HEK293 (cell line): ENCODE measurements around the gene SCN4A.

ENCODE experiments used
- CTCF ChIA-PET: fragments of 350-600 bp; formaldehyde crosslinking; extraction: SDS; loops from one replicate; lab custom pipeline; 2021; ENCODE audit warnings: antibody characterized with exemption; lab: Yijun Ruan, JAX
- POLR2A ChIA-PET: fragments of 300-600 bp; formaldehyde crosslinking; extraction: SDS; loops from one replicate; lab custom pipeline; 2020; ENCODE audit warnings: antibody characterized with exemption, inconsistent platforms; lab: Yijun Ruan, JAX
- H3K27ac ChIP-seq: fragments of 200-500 bp; sonication (Bioruptor generic); 2 replicates; pipeline ENCODE4 v1.5.1; 2014; ENCODE audit warnings: low read depth, low read length, control low read depth, inconsistent platforms; ENCODE audit errors: extremely low read depth
- H3K36me3 ChIP-seq, 2 experiments: fragments of 200-500 bp in 1 of 2; sonication (Bioruptor generic) in 1 of 2; 1 replicate in 1 of 2; 2 replicates in 1 of 2; pipeline ENCODE4 v1.5.1; 2014 to 2017; ENCODE audit warnings: inconsistent platforms in 2 of 2, low read length in 2 of 2; ENCODE audit not compliant: control insufficient read depth in 2 of 2, insufficient read depth in 1 of 2
- H3K4me1 ChIP-seq: fragments of 200-500 bp; sonication (Bioruptor generic); 2 replicates; pipeline ENCODE4 v1.5.1; 2014; ENCODE audit warnings: mild to moderate bottlenecking, low read length, inconsistent platforms; ENCODE audit not compliant: control insufficient read depth, insufficient read depth
- H3K4me3 ChIP-seq: 2 replicates; pipeline ENCODE4 v1.5.1; 2011; ENCODE audit warnings: low read depth, mild to moderate bottlenecking, control low read depth, low read length, moderate library complexity
- H3K9me3 ChIP-seq: fragments of 200-500 bp; sonication (Bioruptor generic); 2 replicates; pipeline ENCODE4 v1.5.1; 2014; ENCODE audit warnings: low read depth, low read length, inconsistent platforms; ENCODE audit not compliant: control insufficient read depth, insufficient read depth
- GLI2 ChIP-seq: fragments of 450-650 bp; formaldehyde crosslinking; IDR thresholded peaks from 2 replicates; pipeline ENCODE4; 2017; ENCODE audit warnings: missing biosample characterization, missing genetic modification characterization, low read depth, borderline replicate concordance
- MZF1 ChIP-seq: fragments of 450-650 bp; formaldehyde crosslinking; IDR thresholded peaks from 2 replicates; pipeline ENCODE4 v1.5.1; 2017; ENCODE audit warnings: missing biosample characterization, missing genetic modification characterization, borderline replicate concordance
- OSR2 ChIP-seq: fragments of 450-650 bp; formaldehyde crosslinking; IDR thresholded peaks from 2 replicates; pipeline ENCODE4 v1.5.1; 2016; ENCODE audit warnings: missing biosample characterization, missing genetic modification characterization
- SP2 ChIP-seq: fragments of 450-650 bp; formaldehyde crosslinking; IDR thresholded peaks from 2 replicates; pipeline ENCODE4 v1.5.1; 2016; ENCODE audit warnings: missing biosample characterization, missing genetic modification characterization
- TSHZ1 ChIP-seq: fragments of 450-650 bp; formaldehyde crosslinking; IDR thresholded peaks from 2 replicates; pipeline ENCODE4 v1.5.1; 2016; ENCODE audit warnings: missing biosample characterization, missing genetic modification characterization, borderline replicate concordance
- ZFP3 ChIP-seq: fragments of 450-650 bp; formaldehyde crosslinking; IDR thresholded peaks from 2 replicates; pipeline ENCODE4 v1.5.1; 2016; ENCODE audit warnings: low read depth, missing biosample characterization, missing genetic modification characterization
- ZNF184 ChIP-seq: fragments of 450-650 bp; IDR thresholded peaks from 2 replicates; pipeline ENCODE4 v1.5.1; 2018; ENCODE audit warnings: missing biosample characterization, mild to moderate bottlenecking, missing genetic modification characterization
- ZNF223 ChIP-seq: fragments of 450-650 bp; formaldehyde crosslinking; IDR thresholded peaks from 2 replicates; pipeline ENCODE4 v1.5.1; 2016; ENCODE audit warnings: missing biosample characterization, missing genetic modification characterization
- ZNF350 ChIP-seq: fragments of 450-650 bp; formaldehyde crosslinking; IDR thresholded peaks from 2 replicates; pipeline ENCODE4 v1.5.0; 2017; ENCODE audit warnings: missing biosample characterization, mild to moderate bottlenecking, missing genetic modification characterization
- ZNF521 ChIP-seq: fragments of 450-650 bp; formaldehyde crosslinking; IDR thresholded peaks from 2 replicates; pipeline ENCODE4 v1.5.1; 2017; ENCODE audit warnings: missing biosample characterization, mild to moderate bottlenecking, missing genetic modification characterization
- ZNF530 ChIP-seq: fragments of 450-650 bp; formaldehyde crosslinking; IDR thresholded peaks from 2 replicates; pipeline ENCODE4 v1.5.1; 2016; ENCODE audit warnings: low read depth, missing biosample characterization, missing genetic modification characterization
- ZNF544 ChIP-seq: fragments of 450-650 bp; formaldehyde crosslinking; IDR thresholded peaks from 2 replicates; pipeline ENCODE4 v1.5.0; 2017; ENCODE audit warnings: missing biosample characterization, missing genetic modification characterization
- ZNF621 ChIP-seq: fragments of 450-650 bp; formaldehyde crosslinking; IDR thresholded peaks from 2 replicates; pipeline ENCODE4 v1.5.1; 2017; ENCODE audit warnings: missing biosample characterization, missing genetic modification characterization
- ZNF670 ChIP-seq: fragments of 450-650 bp; formaldehyde crosslinking; IDR thresholded peaks from 2 replicates; pipeline ENCODE4 v1.5.1; 2016; ENCODE audit warnings: missing biosample characterization, missing genetic modification characterization, low read depth
- ZNF785 ChIP-seq: fragments of 450-650 bp; formaldehyde crosslinking; IDR thresholded peaks from 2 replicates; pipeline ENCODE4 v1.5.1; 2016; ENCODE audit warnings: missing biosample characterization, missing genetic modification characterization
- ZNF843 ChIP-seq: fragments of 450-650 bp; formaldehyde crosslinking; IDR thresholded peaks from 2 replicates; pipeline ENCODE4 v1.5.1; 2016; ENCODE audit warnings: missing biosample characterization, missing genetic modification characterization
- TF ChIP-seq, protein P1 (sequence below): fragments of 450-650 bp; formaldehyde crosslinking; IDR thresholded peaks from 2 replicates; pipeline ENCODE4 v1.5.1; 2016; ENCODE audit warnings: missing biosample characterization, missing genetic modification characterization

SCN4A gene

DNA sequence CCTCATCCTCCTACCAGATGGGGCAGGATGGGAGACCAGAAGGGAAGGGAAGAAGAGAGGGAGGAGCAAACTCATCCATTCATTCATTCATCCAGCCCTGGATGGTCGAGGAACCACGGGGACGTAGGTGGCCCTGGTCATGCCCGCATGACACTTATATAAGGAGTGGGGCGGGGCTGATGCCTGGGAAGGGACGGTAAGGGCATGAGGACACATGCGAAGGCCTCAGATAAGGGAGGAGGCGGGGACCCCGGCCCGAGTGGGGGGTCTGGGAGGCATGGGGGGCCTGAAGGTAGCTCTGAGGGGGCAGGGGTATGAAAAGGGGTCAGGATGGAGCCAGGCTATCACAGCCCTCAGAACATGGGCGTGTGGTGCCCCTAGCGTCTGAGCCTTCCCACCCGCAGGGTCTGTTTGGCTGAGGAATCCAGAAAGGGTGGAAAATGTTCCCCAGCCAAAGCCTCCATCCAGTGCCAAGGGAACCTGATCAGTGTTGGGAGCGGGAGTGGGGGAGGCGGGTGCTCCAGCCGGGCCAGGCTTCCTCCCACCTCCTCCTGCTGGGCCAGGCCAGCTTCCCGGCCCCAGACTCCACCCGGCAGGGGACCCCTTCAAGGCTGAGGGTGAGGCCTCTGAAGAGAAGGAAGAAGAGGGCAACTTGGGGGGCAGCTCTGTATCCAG lies 23.0 kb downstream of the SCN4A start:
- no peaks in the 10 kb centered on the region for H3K36me3 ChIP-seq
- ChIA-PET CTCF (interaction anchor here (0.9 to 1.8 kb wide), 6 partner anchors 26 to 41 kb away, joined by 3 to 11 read pairs (median 4); partner anchors contain the start of gene GH1), POLR2A (no interaction called here)
- no peak overlapping the region for H3K4me3 ChIP-seq
- no peak overlapping the region for H3K27ac ChIP-seq
- no peaks in the 10 kb centered on the region for H3K9me3 ChIP-seq
- no peaks in the 10 kb centered on the region for H3K4me1 ChIP-seq
- TF ChIP-seq ZNF843 (no peak), TSHZ1 (tag by site-specific recombination) (no peak), ZNF521 (tag by site-specific recombination) (no peak), ZNF223 (tag by site-specific recombination) (no peak), GLI2 (tag by site-specific recombination) (no peak), ZFP3 (tag by site-specific recombination) (no peak), ZNF530 (tag by site-specific recombination) (no peak)

- Histone ChIP-seq H3K4me3 (no peak overlapping the region), H3K9me3 (no peaks in the 10 kb centered on the region), H3K36me3 (no peaks in the 10 kb centered on the region), H3K27ac (no peak overlapping the region), H3K4me1 (no peaks in the 10 kb centered on the region)
- POLR2A ChIA-PET = no interaction called here
- TF ChIP-seq ZNF670 (tag by site-specific recombination) (no peak), SP2 (tag by site-specific recombination) (no peak), MZF1 (tag by site-specific recombination) (no peak), ZNF350 (tag by site-specific recombination) (no peak), OSR2 (tag by site-specific recombination) (no peak), ZNF544 (no peak)
- CTCF ChIA-PET = interaction anchor here (0.9 to 1.0 kb wide), 2 partner anchors 28 to 30 kb away, joined by 3 to 4 read pairs; partner anchors contain the start of gene GH1
These were observed 24.2 kb downstream of the SCN4A start for GRCh38 chr17:63948521-63948920.

DNA sequence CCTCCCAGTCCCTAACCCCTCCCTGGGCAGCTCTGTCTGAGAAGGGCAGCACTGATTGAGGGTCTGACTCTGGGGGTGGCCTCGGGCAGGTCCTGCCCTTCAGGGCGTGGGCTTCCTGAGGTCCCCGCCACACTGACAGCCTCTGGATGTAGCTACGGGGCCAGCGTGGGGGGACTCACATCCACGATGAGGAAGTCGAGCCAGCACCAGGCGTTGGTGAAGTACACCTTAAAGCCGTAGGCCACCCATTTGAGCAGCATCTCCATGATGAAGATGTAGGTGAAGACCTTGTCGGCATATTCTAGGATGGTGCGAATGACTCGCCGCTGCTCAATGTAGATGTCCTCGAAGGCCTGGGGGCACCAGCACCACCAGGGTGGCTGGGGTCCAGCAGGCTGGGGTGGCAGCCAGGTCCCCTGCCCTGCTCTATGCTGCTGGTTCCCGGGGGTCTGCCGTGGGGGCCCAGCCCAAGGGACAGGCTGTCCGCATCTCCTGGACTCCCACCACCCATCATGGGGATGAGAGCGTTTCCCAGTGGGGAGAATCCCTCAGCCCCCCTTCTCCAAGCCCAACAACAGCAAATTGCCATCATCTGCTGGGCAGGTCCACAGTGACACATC lies 24.9 kb downstream of the SCN4A start:
- POLR2A ChIA-PET = no interaction called here
- H3K4me1 ChIP-seq = no peaks in the 10 kb centered on the region
- CTCF ChIA-PET = interaction anchor here (1.0 to 2.9 kb wide), 8 partner anchors 12 to 82 kb away, joined by 3 to 34 read pairs (median 9); partner anchors contain the start of genes CSHL1 and GH1

More for the DNA sequence above, 24.9 kb downstream of the SCN4A start:
- H3K27ac ChIP-seq = no peak overlapping the region
- TF ChIP-seq ZNF621 (tag by site-specific recombination) (no peak), ZNF184 (no peak), ZNF785 (no peak)
- TF ChIP-seq, protein P1, sequence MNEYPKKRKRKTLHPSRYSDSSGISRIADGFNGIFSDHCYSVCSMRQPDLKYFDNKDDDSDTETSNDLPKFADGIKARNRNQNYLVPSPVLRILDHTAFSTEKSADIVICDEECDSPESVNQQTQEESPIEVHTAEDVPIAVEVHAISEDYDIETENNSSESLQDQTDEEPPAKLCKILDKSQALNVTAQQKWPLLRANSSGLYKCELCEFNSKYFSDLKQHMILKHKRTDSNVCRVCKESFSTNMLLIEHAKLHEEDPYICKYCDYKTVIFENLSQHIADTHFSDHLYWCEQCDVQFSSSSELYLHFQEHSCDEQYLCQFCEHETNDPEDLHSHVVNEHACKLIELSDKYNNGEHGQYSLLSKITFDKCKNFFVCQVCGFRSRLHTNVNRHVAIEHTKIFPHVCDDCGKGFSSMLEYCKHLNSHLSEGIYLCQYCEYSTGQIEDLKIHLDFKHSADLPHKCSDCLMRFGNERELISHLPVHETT (tag by site-specific recombination) = no peak
- H3K4me3 ChIP-seq = no peak overlapping the region
- H3K36me3 ChIP-seq = no peaks in the 10 kb centered on the region
- H3K9me3 ChIP-seq = no peaks in the 10 kb centered on the region
